Measurements from ENCODE around the gene ABCB9. TPM values are rescaled to one million over a fixed set of nuclear protein-coding genes. Genes with fewer than 3 reads are reported as not detected.
A peak's percentile ranks its signal among the peaks of the same experiment; 100 is the strongest.
"Not testable (repeated sequence)": the region's sequence is repeated elsewhere in the genome, so short reads cannot be mapped to it uniquely, and the experiment has no call there.

Gene ABCB9
- total RNA-seq, 1 donor from 2014 or later = 7.2 TPM

DNA sequence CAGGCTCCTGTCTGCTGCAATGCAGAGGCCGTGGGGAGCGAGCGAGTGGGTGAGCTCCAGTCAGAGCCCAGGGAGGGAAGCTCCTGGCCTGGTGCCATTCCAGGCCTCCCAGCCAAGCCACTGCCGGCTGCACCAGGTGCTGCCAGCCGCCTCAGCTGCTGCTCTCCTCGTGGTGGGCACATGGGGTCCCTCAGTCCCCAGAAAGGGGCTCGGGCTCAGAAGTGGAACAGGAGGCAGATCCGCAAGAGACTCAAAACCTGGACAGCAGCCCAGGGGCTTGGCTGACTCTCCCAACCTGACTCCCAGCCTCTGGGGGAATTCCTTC lies 2.4 kb downstream of the ABCB9 start:
- no peak for DNase-seq (ENCODE audit: low spot score)

DNA sequence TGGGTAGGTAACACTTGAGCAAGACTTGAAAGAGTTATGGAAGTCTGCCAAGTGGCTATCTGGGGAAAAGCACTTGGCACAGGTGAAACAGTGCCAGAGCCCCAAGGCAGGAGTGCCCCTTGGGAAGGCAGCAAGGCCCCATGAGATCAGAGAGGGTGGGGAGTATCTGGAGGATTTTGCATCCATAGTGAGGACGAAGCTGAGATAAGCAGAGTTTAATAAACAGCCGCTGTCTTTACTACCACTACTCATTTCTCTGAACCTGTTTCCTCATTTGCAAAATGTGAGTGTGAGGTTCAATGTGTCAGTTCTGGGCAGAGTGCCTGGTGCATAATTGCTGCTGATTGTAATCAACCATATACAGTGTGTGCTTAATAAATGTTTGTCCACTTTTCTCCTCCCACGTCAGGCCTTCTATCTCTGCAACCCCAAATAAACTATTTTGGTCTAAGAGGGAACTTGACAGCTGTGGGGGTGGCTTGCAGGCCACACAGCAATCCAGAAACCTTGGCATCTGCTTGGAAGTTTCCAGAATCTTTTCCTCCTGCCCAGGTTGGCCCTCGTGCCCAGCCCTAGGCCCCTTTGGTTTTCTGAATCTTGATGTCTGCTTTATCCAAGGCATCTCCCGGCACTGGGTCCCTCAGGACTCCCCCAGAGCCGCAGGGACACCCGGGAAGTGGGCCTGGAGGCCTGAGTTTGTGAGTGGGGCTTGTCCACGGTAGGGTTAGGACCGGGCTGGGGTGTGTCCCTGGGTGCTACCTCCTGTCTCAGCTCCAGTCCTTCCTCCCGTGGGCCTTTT lies 4.5 kb downstream of the ABCB9 start:
- DNase-seq (ENCODE audit: low spot score) = no peak

DNA sequence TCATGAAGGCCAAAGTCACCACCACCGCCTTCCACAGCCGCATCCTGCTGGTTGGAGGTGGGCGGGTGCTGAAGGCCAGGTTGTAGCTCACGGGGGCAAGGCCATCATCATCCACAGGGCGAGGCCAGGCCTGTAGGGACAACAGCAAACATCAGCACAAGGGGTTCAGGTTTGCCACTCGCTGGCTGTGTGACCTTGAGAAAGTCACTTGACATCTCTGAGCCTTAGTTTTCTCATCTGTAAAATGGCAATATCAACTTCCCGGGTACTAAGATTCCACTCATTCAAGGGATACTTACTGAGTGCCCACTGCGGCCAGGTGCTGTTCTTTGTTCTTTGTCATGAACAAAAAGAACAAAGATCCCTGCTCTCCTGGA lies 6.1 kb downstream of the ABCB9 start:
- DNase-seq (ENCODE audit: low spot score) = no peak

DNA sequence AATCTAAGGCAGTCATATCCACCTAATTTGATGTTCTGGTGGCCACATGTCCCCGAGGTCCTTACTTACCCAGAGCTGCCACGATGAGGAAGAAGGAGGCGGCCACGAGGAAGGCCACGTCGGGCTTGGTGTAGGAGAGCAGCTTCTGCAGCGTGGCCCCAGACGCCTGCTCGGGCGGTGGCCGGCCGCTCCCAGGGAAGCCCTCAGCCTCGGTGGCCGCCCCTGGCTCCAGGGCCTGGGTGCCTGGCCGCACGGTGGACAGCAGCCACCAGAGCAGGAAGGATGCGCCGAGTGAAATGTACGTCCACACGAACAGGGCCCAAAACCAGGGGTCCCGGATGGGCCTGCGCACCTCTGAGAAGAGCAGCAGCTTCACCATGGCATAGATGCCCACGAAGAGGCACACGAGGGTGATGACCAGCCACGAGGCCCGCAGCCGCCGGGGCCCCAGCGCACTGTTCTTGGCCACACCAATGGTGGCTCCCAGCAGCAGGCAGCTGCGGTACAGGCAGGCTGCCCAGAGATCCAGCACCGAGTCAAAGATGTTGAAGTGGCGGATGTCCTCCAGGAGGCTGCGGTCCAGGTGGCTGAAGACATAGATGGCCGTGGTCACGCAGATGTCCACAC lies 6.6 kb downstream of the ABCB9 start:
- no peak for DNase-seq (ENCODE audit: low spot score)

DNA sequence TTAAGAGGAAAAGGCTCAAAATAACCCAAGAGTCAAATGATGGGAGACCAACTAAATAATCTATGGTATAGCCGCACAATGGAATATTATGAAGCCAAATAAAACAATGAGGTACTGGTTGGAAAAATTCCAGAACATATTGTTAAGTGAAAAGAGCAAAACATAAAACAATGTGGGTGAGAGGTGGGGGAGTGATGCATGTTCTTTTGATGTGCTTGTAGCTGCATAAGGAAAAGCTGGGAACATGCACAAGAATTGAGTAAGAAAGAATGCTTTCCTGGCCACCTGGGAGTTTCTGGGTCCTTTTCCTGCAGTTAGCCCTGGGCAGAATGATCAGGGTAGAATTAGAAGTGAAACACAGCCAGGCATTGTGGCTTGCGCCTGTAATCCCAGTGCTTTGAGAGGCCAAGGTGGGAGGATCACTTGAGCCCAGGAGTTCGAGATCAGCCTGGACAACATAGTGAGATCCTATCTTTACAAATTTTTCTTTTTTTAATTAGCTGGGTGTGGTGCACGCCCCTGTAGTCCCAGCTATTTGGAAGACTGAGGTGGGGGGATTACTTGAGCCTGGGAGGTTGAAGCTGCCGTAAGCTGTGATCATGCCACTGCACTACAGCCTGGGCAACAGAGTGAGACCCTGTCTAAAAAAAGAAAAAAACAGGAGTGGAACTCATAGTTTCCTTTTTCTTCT lies 7.9 kb downstream of the ABCB9 start:
- no peak for DNase-seq (ENCODE audit: low spot score)

DNA sequence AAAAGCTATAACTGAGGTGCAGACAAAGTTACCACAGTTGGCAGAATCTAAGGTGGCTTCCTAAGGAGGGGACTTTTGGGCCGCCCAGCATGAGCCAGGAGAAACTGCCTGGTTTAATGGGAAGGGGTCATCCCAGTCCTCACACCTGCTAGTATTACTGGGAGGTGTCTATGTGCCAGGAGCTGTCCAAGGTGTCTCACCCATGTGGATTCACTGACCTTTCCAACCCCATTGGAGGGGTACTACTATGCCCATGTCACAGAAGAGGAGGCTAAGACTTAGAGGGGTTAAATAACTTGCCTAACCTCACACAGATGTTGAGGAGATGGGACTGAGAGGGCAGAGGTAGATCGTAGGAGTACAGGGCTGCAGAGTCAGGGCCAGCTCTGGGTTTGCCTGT lies 10.2 kb downstream of the ABCB9 start:
- DNase-seq (ENCODE audit: low spot score) = no peak

DNA sequence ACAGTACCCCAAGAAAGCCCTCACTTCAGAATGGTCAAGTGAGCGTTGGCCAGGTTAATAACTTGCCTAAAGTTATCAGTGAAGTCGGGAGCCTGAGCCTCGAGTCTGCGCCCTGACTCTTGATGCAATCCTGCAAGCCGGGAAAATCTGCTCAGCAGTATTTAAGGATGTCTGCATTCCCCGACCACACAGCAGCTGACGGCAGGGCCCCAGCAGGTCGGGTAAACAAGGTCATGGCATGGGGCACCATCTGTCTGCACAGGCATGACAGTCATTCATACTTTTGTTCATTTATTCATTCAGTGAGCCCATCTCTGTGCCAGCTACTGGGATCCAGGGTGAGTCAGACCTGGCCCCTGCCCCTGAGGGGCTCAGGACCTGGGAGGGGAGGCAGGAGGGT lies 11.1 kb downstream of the ABCB9 start:
- no peak for DNase-seq (ENCODE audit: low spot score)

DNA sequence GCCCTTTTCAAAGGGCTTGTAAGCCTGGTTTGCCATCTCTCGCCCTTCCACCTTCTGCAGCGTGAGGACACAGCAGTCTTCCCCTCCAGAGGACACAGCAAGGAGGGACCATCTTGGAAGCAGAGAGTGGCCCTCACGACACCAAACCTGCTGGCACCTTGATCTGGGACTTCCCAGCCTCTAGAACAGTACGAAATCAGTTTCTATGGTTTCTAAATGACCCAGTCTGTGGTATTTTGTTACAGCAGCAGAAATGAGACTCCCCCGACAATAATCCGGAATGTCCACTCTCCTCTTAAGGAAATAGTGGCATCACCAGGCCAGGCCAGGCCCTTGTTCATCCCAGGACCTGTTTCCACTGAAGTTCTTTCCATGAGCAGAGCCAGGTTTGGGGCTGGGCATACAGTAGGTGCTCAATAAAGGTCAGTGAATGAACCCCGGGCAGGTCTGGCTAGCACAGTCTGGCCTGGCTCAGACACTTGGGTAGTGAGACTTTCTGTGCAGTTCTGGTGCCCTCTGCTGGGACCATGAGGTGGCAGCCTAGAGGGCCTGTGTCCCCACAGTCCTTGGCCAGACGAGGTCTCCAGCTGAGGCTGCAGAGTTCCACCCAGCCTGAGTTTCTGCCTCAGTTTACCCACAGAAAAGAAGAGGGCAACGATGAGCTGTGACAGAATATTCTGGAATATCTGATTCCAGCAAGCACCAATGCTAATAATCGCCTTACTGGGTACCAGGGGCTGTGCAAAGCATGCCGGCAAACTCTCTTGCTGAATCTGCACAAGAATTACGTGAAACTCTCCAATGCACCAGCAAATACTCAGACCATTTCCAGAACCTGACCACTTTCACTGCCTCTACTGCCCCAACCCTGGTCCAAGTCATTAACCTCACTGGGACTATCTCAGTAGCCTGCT lies 14.0 kb downstream of the ABCB9 start:
- peak; percentile 80 for DNase-seq (ENCODE audit: low spot score)

DNA sequence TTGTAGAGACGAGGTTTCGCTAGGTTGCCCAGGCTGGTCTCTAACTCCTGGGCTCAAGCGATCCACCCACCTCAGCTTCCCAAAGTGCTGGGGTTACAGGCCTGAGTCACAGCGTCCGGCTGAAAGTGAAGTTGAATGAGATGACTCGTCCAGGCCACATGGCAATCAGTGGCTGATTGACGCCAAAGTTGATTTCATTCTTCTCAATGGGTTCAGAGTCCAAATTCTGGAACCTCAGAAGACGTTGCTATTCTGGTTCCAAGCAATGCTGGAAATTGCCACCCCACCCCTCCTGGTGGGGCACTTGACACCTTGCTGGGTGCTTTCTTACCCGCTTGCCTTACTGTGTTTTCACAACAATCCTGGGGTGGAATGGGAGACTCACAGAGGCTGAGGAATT lies 14.9 kb downstream of the ABCB9 start:
- no peak for DNase-seq (ENCODE audit: low spot score)

DNA sequence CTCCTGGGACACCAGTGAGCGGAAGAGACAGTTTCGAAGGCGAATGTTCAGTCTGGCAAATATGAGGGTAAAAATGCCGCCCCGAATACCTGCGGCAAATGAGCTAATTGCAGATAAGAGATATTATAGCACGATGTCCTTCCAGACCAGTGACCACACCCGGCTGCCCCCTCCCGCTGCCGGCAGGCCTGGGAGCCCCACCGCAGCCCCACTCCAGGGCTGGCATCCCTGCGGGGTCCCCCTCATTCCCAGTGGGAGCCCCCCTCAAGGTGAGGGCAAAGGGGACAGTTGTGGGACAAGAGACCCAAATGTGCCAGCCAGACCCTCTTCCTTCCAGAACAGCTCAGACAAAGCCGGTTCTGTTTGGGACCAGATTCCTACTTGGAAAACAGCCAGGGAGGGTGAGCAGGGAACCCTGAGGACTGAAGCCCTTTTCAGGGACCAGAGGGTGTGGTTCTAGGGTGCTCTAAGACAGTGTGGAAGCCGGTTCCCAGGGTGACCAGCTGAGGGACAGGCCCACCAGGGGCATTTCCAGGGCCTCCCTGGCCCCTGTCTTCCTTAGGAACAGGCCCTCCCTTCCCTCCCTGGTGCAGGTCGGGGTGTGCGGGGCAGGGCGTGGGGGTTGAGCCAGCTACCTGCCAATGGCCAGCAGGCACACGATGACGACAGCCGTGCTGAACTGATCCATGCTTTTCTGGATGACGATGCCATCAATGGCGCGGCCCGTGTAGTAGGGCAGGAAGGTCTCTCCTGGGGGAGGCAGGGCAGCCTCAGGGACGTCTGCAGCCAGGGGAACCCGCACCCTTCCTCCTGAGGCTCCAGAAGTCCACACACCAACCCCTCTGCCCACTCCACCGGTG lies 16.2 kb downstream of the ABCB9 start:
- DNase-seq (ENCODE audit: low spot score) = no peak

DNA sequence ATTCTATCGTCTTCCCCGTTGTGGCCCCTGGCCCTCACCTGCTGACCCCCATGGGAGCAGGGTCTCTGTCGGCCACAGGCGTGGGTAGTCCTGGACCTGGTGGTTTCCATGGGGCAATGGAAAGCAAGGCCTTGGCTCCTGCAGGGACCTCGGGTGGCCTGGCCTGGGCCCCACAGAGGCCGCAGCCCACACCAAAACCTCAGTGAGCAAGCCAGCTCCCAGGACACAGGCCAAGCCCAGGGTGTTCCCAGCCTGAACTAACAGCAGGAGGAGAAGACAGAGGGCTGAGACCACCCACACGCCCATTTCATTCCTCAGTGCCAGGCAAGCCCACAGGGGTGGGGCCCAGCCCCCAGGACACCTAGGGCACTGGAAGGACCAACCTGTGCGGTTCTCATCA lies 16.9 kb downstream of the ABCB9 start:
- DNase-seq (ENCODE audit: low spot score) = no peak

DNA sequence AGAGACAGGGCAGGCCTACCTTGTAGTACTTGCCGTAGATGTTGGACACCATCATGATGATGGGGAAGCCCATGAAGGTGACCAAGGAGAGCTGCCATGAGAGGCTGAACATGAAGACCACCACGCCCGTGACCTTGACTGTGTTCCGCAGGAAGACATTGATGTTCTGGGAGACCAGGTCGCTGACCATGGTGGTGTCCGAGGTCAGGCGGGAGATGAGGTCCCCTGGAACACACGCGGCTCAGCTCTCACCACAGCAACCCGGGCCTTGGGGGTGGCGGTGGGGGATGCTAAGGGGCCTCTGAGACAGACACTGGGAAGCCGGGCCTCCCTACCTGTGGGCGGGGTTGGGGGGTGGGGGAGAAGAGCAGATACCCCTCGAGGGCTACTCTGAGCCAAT lies 17.7 kb downstream of the ABCB9 start:
- DNase-seq (ENCODE audit: low spot score) = no peak

DNA sequence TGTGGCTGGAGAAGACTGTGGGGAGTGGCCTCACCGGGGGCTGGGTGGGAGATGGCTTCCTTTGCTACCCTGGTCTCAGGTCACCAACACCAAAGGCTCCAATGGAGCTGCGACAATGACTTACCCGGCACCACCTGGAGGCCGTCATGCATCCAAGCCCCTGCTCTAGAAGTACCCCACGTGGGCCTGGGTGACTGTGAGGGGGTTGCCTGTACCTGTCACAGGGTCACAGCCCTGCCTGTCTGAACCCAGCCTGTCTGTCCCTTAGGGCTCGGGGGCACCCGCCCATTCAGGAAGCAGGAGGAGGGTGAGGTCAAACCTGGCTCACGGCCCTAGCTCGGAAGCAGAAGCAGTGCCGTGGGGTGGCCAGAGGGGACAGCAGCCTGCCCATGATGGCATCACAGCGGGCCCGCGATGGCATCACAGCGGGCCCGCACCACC lies 18.9 kb downstream of the ABCB9 start:
- DNase-seq (ENCODE audit: low spot score) = peak; percentile 79

DNA sequence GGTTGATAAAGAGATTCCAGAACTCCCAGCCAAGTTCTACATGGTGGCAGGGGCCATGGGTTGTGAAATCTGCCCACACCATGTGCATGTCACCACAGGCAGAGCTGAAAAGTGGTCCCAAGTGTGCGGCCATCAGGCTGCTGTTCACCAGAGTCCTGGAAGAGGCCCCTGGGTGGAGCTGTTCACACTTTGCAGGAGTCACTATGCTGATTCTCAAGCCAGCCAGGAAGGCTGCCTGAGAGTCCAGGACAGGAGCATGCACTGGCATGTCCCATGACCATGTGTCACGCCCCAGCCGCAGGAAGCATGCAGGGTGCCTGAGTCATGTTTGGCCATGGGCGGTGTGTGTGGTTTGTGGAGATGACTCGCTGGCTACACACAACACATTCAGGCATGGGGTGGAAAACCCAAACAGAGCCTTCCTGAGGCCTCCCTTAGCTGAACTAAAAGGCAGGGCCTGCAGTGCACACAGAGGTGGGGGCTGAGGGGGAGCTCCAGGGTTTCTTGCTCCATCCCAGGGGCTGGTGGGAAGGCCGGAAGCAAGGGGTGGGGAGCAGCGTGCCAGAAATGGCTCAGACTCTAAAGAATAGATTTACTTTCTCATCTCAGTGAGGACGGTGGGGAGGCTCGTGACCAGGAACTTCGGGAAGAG lies 19.4 kb downstream of the ABCB9 start:
- peak; percentile 94 for DNase-seq (ENCODE audit: low spot score)

DNA sequence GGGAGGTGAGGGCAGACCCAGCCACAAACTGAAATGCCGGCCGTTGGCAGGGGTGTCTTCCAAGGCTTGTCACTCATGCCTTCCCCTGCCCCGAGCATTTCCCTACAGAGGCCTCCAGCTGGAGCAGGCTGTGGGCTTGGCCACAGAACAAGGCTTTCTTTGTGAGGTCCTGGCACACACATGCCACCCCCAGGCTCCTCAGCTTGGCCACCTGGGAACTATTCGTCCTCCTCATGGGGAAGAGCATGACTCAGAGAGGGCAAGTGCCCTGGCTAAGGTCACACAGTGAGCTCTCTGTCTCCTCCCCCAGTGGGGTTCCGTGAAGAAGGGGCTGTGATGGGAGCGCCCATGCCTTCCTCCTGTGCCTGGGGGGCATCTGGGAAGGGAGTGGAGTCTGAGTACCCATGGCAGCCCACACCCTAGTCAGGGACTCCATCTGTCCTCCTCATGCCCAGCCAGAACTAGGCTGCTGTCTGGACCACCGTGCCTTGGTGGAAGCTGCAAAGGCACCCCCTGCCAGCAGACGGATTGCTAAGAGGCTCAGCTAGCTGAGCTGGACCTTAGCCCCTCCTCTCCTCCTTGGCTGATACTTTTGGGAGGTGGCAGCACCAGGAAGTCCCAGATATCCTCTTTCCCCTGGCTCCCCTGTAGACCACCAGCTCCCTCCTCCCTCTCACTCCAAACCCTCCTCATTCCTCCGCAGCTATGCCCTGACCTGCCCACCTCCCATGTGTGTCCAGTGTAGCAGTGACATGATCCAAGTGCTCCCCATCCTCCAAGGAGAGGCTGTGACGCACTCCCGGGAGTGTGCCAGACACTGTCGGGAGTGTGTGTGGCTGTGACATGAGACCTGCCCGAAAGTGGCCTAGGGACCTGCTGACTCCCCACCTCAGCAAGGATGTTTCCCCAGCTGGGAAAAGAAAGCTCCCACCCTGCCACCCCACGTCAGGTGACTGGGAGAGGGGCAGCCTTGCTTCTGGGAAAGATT lies 21.4 kb downstream of the ABCB9 start:
- no peak for DNase-seq (ENCODE audit: low spot score)

DNA sequence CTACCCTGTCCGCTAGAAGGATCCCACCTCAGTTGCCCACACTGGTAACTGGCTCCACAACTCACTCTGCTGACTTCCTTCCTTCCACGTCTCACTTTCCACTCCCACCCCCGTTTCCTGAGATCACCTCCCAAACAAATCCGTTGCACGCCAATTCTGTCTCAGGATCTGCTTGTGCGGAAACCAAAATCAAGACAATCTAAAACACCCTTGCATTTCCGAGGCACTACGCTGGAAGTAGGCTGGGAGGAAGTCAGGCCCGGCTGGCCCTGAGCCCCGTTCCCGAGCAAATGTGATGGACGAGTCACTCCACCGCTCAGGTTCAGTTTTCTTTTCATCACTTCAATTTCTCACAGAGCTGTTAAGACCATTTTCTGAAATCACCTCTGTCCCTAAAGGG lies 23.1 kb downstream of the ABCB9 start:
- DNase-seq (ENCODE audit: low spot score) = no peak

DNA sequence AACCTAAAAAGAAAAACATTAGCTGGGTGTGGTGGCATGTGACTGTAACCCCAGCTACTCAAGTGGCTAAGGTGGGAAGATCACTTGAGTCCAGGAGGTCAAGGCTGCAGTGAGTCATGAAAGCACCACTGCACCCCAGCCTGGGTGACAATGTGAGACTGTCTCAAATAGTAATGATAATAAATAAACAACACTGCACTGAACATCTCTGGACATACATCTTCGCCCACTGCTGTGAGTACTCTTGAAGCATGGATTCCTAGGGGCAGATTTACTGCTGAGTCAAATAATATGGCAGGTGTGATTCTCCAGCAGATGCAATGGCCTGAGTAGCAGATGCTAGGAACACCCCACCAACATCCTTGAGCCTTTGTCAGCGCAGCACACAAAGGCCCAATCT lies 23.6 kb downstream of the ABCB9 start:
- no peak for DNase-seq (ENCODE audit: low spot score)

DNA sequence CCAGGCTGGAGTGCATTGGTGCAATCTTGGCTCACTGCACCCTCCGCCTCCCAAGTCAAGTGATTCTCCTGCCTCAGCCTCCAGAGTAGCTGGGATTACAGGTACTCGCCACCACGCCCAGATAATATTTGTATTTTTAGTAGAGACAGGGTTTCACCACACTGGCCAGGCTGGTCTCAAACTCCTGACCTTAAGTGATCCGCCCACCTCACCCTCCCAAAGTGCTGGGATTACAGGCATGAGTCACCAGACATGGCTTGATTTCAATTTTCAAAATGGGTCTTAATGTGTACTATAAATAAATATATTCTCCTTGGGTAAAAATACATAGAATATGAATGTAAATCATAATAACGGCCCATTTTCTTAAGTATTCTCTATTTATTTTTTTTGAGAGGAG lies 24.9 kb downstream of the ABCB9 start:
- DNase-seq (ENCODE audit: low spot score) = not testable (repeated sequence)

DNA sequence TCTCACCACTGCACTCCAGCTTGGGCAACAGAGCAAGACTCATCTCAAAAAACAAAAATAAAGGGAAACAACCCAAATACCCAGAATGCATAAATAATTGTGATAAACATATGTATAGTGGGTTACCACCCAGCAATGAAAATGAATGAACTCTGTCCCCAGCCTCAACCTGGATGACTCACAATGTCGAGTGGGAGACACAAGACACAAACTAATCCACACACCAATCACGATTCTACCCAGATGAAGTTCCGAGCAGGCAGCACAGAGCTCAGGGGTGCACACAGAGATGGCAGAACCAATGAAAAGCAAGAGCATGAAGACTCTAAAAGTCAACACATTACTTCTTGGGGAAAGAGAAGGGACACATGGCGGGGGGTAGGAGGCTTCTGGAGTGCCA lies 27.1 kb downstream of the ABCB9 start:
- no peak for DNase-seq (ENCODE audit: low spot score)

All from ureter (tissue), 1 donor.